GM12878 (cell line): ENCODE data around the gene FEM1B.

ENCODE experiments used
- ATF2 ChIP-seq: IDR thresholded peaks from 2 replicates; pipeline ENCODE4 v1.6.1; 2012; ENCODE audit warnings: low read length, inconsistent platforms
- BHLHE40 ChIP-seq, 2 experiments: fragments of 450-650 bp in 1 of 2; IDR thresholded peaks; 2 replicates each; pipeline ENCODE4 v1.6.1; 2011 to 2017; ENCODE audit warnings: low read depth in 2 of 2, borderline replicate concordance in 1 of 2, improper control_type of control experiment in 1 of 2, low read length in 1 of 2, mild to moderate bottlenecking in 1 of 2
- CREB1 ChIP-seq: IDR thresholded peaks from 2 replicates; pipeline ENCODE4 v1.6.1; 2012; ENCODE audit warnings: low read depth, mild to moderate bottlenecking, inconsistent platforms
- CTCF ChIP-seq, 3 experiments: IDR thresholded peaks in 2 of 3; conservative IDR thresholded peaks in 1 of 3; 2 replicates each; pipeline ENCODE4 v1.5.1; 2011; ENCODE audit warnings: low read depth in 3 of 3, low read length in 3 of 3, mild to moderate bottlenecking in 3 of 3, control low read depth in 2 of 3, moderate library complexity in 2 of 3, inconsistent platforms in 1 of 3, mixed read lengths in 1 of 3; ENCODE audit not compliant: control insufficient read depth in 2 of 3, insufficient read depth in 1 of 3; ENCODE audit errors: extremely low read depth in 1 of 3
- EP300 ChIP-seq, 2 experiments: fragments of 150-350 bp in 1 of 2; IDR thresholded peaks; 2 replicates each; pipeline ENCODE4 v1.6.1; 2011 to 2012; ENCODE audit warnings: low read depth in 2 of 2, low read length in 2 of 2, borderline replicate concordance in 1 of 2, improper control_type of control experiment in 1 of 2, inconsistent platforms in 1 of 2; ENCODE audit not compliant: control insufficient read depth in 1 of 2
- EZH2 ChIP-seq: IDR thresholded peaks from 2 replicates; pipeline ENCODE4 v1.6.1; 2012; ENCODE audit warnings: low read depth, mild to moderate bottlenecking, control low read depth, inconsistent platforms, low read length, borderline replicate concordance; ENCODE audit not compliant: control insufficient read depth
- GATAD2B ChIP-seq: fragments of 450-650 bp; conservative IDR thresholded peaks from 2 replicates; pipeline ENCODE4 v1.6.1; 2017; ENCODE audit warnings: low read depth, mild to moderate bottlenecking, moderate library complexity
- HDAC2 ChIP-seq: fragments of 200-600 bp; sonication (generic); IDR thresholded peaks from 2 replicates; pipeline ENCODE4 v1.6.1; 2017
- POLR2A ChIP-seq: IDR thresholded peaks from 2 replicates; pipeline ENCODE4 v1.6.1; 2011; ENCODE audit warnings: low read depth, mild to moderate bottlenecking, low read length
- POLR2AphosphoS5 ChIP-seq: IDR thresholded peaks from 2 replicates; pipeline ENCODE4 v1.6.1; 2011; ENCODE audit warnings: mild to moderate bottlenecking, low read length, inconsistent platforms
- RAD21 ChIP-seq: IDR thresholded peaks from 2 replicates; pipeline ENCODE4 v1.6.1; 2011; ENCODE audit warnings: mild to moderate bottlenecking, low read depth, low read length, moderate library complexity; ENCODE audit not compliant: insufficient read depth
- RCOR1 ChIP-seq: conservative IDR thresholded peaks from 2 replicates; pipeline ENCODE4 v1.6.1; 2012; ENCODE audit warnings: low read depth, low read length, improper control_type of control experiment
- TCF12 ChIP-seq: IDR thresholded peaks from 2 replicates; pipeline ENCODE4 v1.6.1; 2011; ENCODE audit warnings: low read depth, mild to moderate bottlenecking, low read length
- ZNF274 ChIP-seq: IDR thresholded peaks from one replicate; pipeline ENCODE4 v1.8.0; 2011; ENCODE audit not compliant: insufficient read length, insufficient read depth

GRCh38 chr15:68318931-68319909 is 41.7 kb downstream of the FEM1B start:
- TF ChIP-seq RCOR1 (no peak), HDAC2 (no peak), POLR2A (no peak), CTCF (IDR thresholded peaks at IDR 0.05 in 2 of 3, conservative IDR thresholded peaks at IDR 0.05 in 1 of 3; ENCODE audit: control insufficient read depth in 2 of 3, extremely low read depth in 1 of 3, insufficient read depth in 1 of 3, low read depth in 3 of 3, low read length in 3 of 3) (no peak), POLR2AphosphoS5 (no peak), RAD21 (no peak), BHLHE40 (IDR thresholded peaks at IDR 0.05; ENCODE audit: borderline replicate concordance in 1 of 2, low read depth in 2 of 2, low read length in 1 of 2) (no peak), EZH2 (no peak), ATF2 (no peak), TCF12 (no peak), GATAD2B (no peak), EP300 (IDR thresholded peaks at IDR 0.05; ENCODE audit: borderline replicate concordance in 1 of 2, control insufficient read depth in 1 of 2, low read depth in 2 of 2, low read length in 2 of 2) (no peak), CREB1 (no peak), ZNF274 (no peak)
